ENCODE data around the gene NAPB. TPM values are rescaled to one million over a fixed set of nuclear protein-coding genes. Genes with fewer than 3 reads are reported as not detected.

The NAPB gene
- total and polyA plus RNA-seq, 2 of the 8 experiments (the other 6 are each of a cell fraction or from before 2014, with no cell fraction given) = 6.2 to 12.3 TPM

- Histone ChIP-seq H4K20me1 (replicated peaks in 1 of 2; ENCODE audit: control insufficient read depth in 1 of 2, insufficient read depth in 2 of 2, low read length in 2 of 2) (no peaks in the 10 kb centered on the region), H3K4ac (replicated peaks; ENCODE audit: insufficient read length, low read depth, low read length) (no peak overlapping the region), H3K4me3 (ENCODE audit: extremely low read depth in 1 of 4, insufficient read depth in 2 of 4, low read depth in 3 of 4, low read length in 4 of 4) (no peak overlapping the region), H3K56ac (replicated peaks; ENCODE audit: insufficient read length, low read depth, low read length) (no peak overlapping the region), H3K18ac (ENCODE audit: extremely low read depth, low read length) (no peak overlapping the region), H3K79me1 (ENCODE audit: low read depth, low read length) (peaks cover 8% of the 10 kb centered on the region), H2AK5ac (ENCODE audit: low read depth, low read length) (no peak overlapping the region), H3K4me2 (ENCODE audit: insufficient read depth in 1 of 2, low read depth in 2 of 2, low read length in 2 of 2) (no peak overlapping the region), H3K14ac (ENCODE audit: insufficient read length) (no peak overlapping the region), H3K27ac (ENCODE audit: low read depth, low read length) (no peak overlapping the region), H3K27me3 (replicated peaks in 1 of 4; ENCODE audit: control insufficient read depth in 3 of 4, extremely low read depth in 1 of 4, insufficient read depth in 3 of 4, low read length in 3 of 4) (no peaks in the 10 kb centered on the region), H4K5ac (ENCODE audit: insufficient read length, low read depth, low read length) (no peak overlapping the region), H2BK15ac (ENCODE audit: low read length) (no peak overlapping the region), H2BK12ac (ENCODE audit: low read depth, low read length) (no peak overlapping the region), H4K8ac (ENCODE audit: extremely low read depth, insufficient read depth, low read length) (no peak overlapping the region), H3K4me1 (replicated peaks in 1 of 4; ENCODE audit: control insufficient read depth in 3 of 4, insufficient read depth in 4 of 4, low read length in 3 of 4) (peaks cover 0 to 10% (median 7%) of the 10 kb centered on the region in 4 experiments; a peak in 5 of 7 replicates), H3K23ac (ENCODE audit: insufficient read length) (no peak overlapping the region), H2AFZ (ENCODE audit: low read length) (no peak overlapping the region), H4K91ac (replicated peaks; ENCODE audit: insufficient read length, low read length) (no peak overlapping the region), H2BK20ac (ENCODE audit: low read length) (no peak overlapping the region), H2BK5ac (ENCODE audit: low read depth, low read length) (no peak overlapping the region), H3K36me3 (ENCODE audit: control insufficient read depth in 2 of 4, insufficient read depth in 4 of 4, low read length in 3 of 4) (peaks cover 0 to 18% (median 7%) of the 10 kb centered on the region in 4 experiments; a peak in 4 of 8 replicates), H3K9me3 (ENCODE audit: insufficient read depth in 2 of 2, low read depth in 1 of 2, low read length in 1 of 2) (no peaks in the 10 kb centered on the region), H2BK120ac (replicated peaks; ENCODE audit: low read depth, low read length) (no peak overlapping the region), H3K9ac (replicated peaks in 1 of 4; ENCODE audit: extremely low read depth in 1 of 4, low read depth in 3 of 4, low read length in 3 of 4) (no peak overlapping the region), H3K23me2 (ENCODE audit: low read depth, low read length) (no peaks in the 10 kb centered on the region; the same call in 1 of the 2 replicates), H3K79me2 (ENCODE audit: control insufficient read depth in 1 of 2, insufficient read depth in 2 of 2, low read length in 2 of 2) (peaks cover 0 to 21% of the 10 kb centered on the region in 2 experiments; a peak in 2 of 4 replicates)
- TF ChIP-seq USF2 (IDR thresholded peaks at IDR 0.05; ENCODE audit: low read length) (no peak), POU5F1 (IDR thresholded peaks at IDR 0.05; ENCODE audit: low read depth, low read length) (no peak), TBP (IDR thresholded peaks at IDR 0.05; ENCODE audit: low read depth, low read length) (no peak), EZH2 (IDR thresholded peaks at IDR 0.05; ENCODE audit: low read depth, low read length, severe bottlenecking) (no peak), E2F6 (IDR thresholded peaks at IDR 0.05) (no peak), TEAD4 (IDR thresholded peaks at IDR 0.05; ENCODE audit: low read depth, low read length) (no peak)
- FAIRE-seq (no peak), DNase-seq (ENCODE audit: low read depth in 1 of 2, low spot score in 2 of 2) (no peak)
- WGBS, 2 experiments (ENCODE audit: extremely low coverage in 1 of 2, insufficient coverage in 1 of 2, insufficient read length in 1 of 2, insufficient replicate concordance in 2 of 2, low coverage in 1 of 2, low lambda C conversion rate in 2 of 2, missing lambda C conversion rate in 1 of 2) = 90% methylated on average over 3 of the region's 3 CpGs; no CpG with 5 or more reads in 1 of the 2 experiments
- ChIA-PET CTCF (ENCODE audit: partially characterized antibody) (no interaction called here), POLR2A (ENCODE audit: partially characterized antibody) (no interaction called here)
These were observed 34.2 kb downstream of the NAPB start for GRCh38 chr20:23387118-23387443.
